Hepatocyte (in vitro differentiated cells): ENCODE measurements around the gene SPG11. TPM values are rescaled to one million over a fixed set of nuclear protein-coding genes. Genes with fewer than 3 reads are reported as not detected.
"Not testable (repeated sequence)": the region's sequence is repeated elsewhere in the genome, so short reads cannot be mapped to it uniquely, and the experiment has no call there.

Source experiments
- DNase-seq: peaks from one replicate; pipeline ENCODE4 v3.0.0-alpha.2; 2016; ENCODE audit warnings: low spot score
- H2AFZ ChIP-seq: fragments of 200-600 bp; sonication (generic); 2 replicates; pipeline ENCODE4 v1.6.0; 2016; ENCODE audit warnings: antibody characterized with exemption, mild to moderate bottlenecking
- H3K27ac ChIP-seq: fragments of 200-600 bp; sonication (generic); 2 replicates; pipeline ENCODE4 v1.5.1; 2016; ENCODE audit warnings: mild to moderate bottlenecking
- H3K27me3 ChIP-seq: fragments of 200-600 bp; sonication (generic); 2 replicates; pipeline ENCODE4 v1.6.1; 2016
- H3K36me3 ChIP-seq: fragments of 200-600 bp; sonication (generic); replicated peaks from 2 replicates; pipeline ENCODE4 v1.5.1; 2016; ENCODE audit warnings: low read depth; ENCODE audit not compliant: insufficient read depth
- H3K4me1 ChIP-seq: fragments of 200-600 bp; sonication (generic); 2 replicates; pipeline ENCODE4 v1.5.1; 2016; ENCODE audit warnings: mild to moderate bottlenecking, moderate library complexity; ENCODE audit not compliant: insufficient read depth
- H3K4me2 ChIP-seq: fragments of 200-600 bp; sonication (generic); 2 replicates; pipeline ENCODE4 v1.6.0; 2016
- H3K4me3 ChIP-seq: fragments of 200-600 bp; sonication (generic); 2 replicates; pipeline ENCODE4 v1.5.1; 2016; ENCODE audit warnings: mild to moderate bottlenecking
- H3K79me2 ChIP-seq: fragments of 200-600 bp; sonication (generic); 2 replicates; pipeline ENCODE4 v1.6.0; 2017; ENCODE audit warnings: mild to moderate bottlenecking
- H3K9me2 ChIP-seq: fragments of 200-600 bp; sonication (generic); replicated peaks from 2 replicates; pipeline ENCODE4 v1.6.0; 2017; ENCODE audit warnings: mild to moderate bottlenecking; ENCODE audit not compliant: insufficient read depth
- H3K9me3 ChIP-seq: fragments of 200-600 bp; sonication (generic); 2 replicates; pipeline ENCODE4 v1.5.1; 2016; ENCODE audit warnings: low read depth, mild to moderate bottlenecking
- H4K20me1 ChIP-seq: fragments of 200-600 bp; sonication (generic); 2 replicates; pipeline ENCODE4 v1.6.0; 2016; ENCODE audit warnings: mild to moderate bottlenecking; ENCODE audit not compliant: insufficient read depth, poor library complexity, severe bottlenecking
- CTCF ChIP-seq: fragments of 200-600 bp; sonication (generic); IDR thresholded peaks from 2 replicates; pipeline ENCODE4 v1.5.1; 2016; ENCODE audit warnings: antibody characterized with exemption, mild to moderate bottlenecking; ENCODE audit not compliant: poor library complexity
- EZH2 ChIP-seq: fragments of 200-600 bp; sonication (generic); IDR thresholded peaks from 2 replicates; pipeline ENCODE4 v1.6.1; 2016; ENCODE audit warnings: antibody characterized with exemption, mild to moderate bottlenecking, borderline replicate concordance
- EZH2phosphoT487 ChIP-seq: fragments of 200-600 bp; sonication (generic); IDR thresholded peaks from one replicate; pipeline ENCODE4 v1.6.1; 2018; ENCODE audit warnings: antibody characterized with exemption, mild to moderate bottlenecking, low read depth, moderate library complexity; ENCODE audit not compliant: unreplicated experiment, severe bottlenecking
- WGBS: methylation state at CpG from one replicate; pipeline ENCODE4 v1.1.6; 2016; ENCODE audit warnings: low lambda C conversion rate; ENCODE audit errors: missing lambda C conversion rate; 5-methylcytosine and 5-hydroxymethylcytosine counted together
- polyA plus RNA-seq: library from polyadenylated mRNA; unstranded; fragments of >200 nt; fragmentation: Nextera tagmentation; extraction: Ambion mirVana; gene quantifications from 2 replicates; pipeline ENCODE4 v1.2.1, GENCODE V29; 2016
- total RNA-seq: library from RNA; depleted of rRNA; stranded (reverse); fragments of >200 nt; gene quantifications from 2 replicates; pipeline ENCODE4 v1.2.3, GENCODE V29; 2014

The SPG11 gene
- total and polyA plus RNA-seq, 2 experiments from 2014 or later: 28.2 to 70.3 TPM

- peak overlapping the region; percentile 99 for H3K27ac ChIP-seq
- no peaks in the 10 kb centered on the region for H4K20me1 ChIP-seq
- WGBS: 96% methylated on average over 8 of the region's 8 CpGs
- H3K4me2 ChIP-seq: peak overlapping the region; percentile 90
- TF ChIP-seq CTCF (no peak), EZH2 (no peak)
- H3K9me3 ChIP-seq: no peaks in the 10 kb centered on the region
- H3K79me2 ChIP-seq: peaks cover 44% of the 10 kb centered on the region
- H3K27me3 ChIP-seq: no peaks in the 10 kb centered on the region
- H3K4me1 ChIP-seq: peaks cover 19% of the 10 kb centered on the region
- H3K4me3 ChIP-seq: no peak overlapping the region
- no peak overlapping the region for H2AFZ ChIP-seq
- DNase-seq: no peak
- H3K36me3 ChIP-seq: no peaks in the 10 kb centered on the region
- no peaks in the 10 kb centered on the region for H3K9me2 ChIP-seq
These were observed 128.4 kb downstream of the SPG11 start for GRCh38 chr15:44535092-44535491.

GRCh38 chr15:44532689-44533088 is 130.8 kb downstream of the SPG11 start:
- Histone ChIP-seq H3K4me1 (peaks cover 9% of the 10 kb centered on the region), H3K4me2 (no peak overlapping the region), H3K4me3 (no peak overlapping the region), H3K79me2 (peaks cover 20% of the 10 kb centered on the region), H3K9me3 (no peaks in the 10 kb centered on the region), H3K27ac (no peak overlapping the region), H2AFZ (no peak overlapping the region), H3K27me3 (no peaks in the 10 kb centered on the region), H3K36me3 (no peaks in the 10 kb centered on the region), H3K9me2 (no peaks in the 10 kb centered on the region), H4K20me1 (no peaks in the 10 kb centered on the region)
- WGBS: 97% methylated on average over 3 of the region's 3 CpGs
- TF ChIP-seq EZH2phosphoT487 (no peak), CTCF (no peak), EZH2 (no peak)
- no peak for DNase-seq

GRCh38 chr15:44532275-44532674 is 131.2 kb downstream of the SPG11 start:
- peaks cover 16% of the 10 kb centered on the region for H3K79me2 ChIP-seq
- not testable (repeated sequence) for H3K4me3 ChIP-seq, H2AFZ ChIP-seq, H3K9me2 ChIP-seq, H3K27me3 ChIP-seq, H3K27ac ChIP-seq, H3K4me1 ChIP-seq, H3K9me3 ChIP-seq, H3K4me2 ChIP-seq, DNase-seq, H3K36me3 ChIP-seq, H4K20me1 ChIP-seq
- 93% methylated on average over 5 of the region's 5 CpGs for WGBS

GRCh38 chr15:44530653-44531052 is 132.8 kb downstream of the SPG11 start:
- no peak overlapping the region for H3K27ac ChIP-seq
- H3K9me3 ChIP-seq: no peaks in the 10 kb centered on the region
- DNase-seq: no peak
- 93% methylated on average over 3 of the region's 3 CpGs for WGBS
- H3K9me2 ChIP-seq: no peaks in the 10 kb centered on the region
- no peaks in the 10 kb centered on the region for H3K36me3 ChIP-seq
- no peaks in the 10 kb centered on the region for H3K27me3 ChIP-seq
- no peak overlapping the region for H2AFZ ChIP-seq
- H3K4me2 ChIP-seq: no peak overlapping the region
- TF ChIP-seq EZH2: no peak
- TF ChIP-seq EZH2phosphoT487: no peak
- no peak for TF ChIP-seq CTCF
- no peak overlapping the region for H3K4me3 ChIP-seq
- peaks cover 14% of the 10 kb centered on the region for H3K79me2 ChIP-seq
- no peaks in the 10 kb centered on the region for H4K20me1 ChIP-seq
- H3K4me1 ChIP-seq: peaks cover 6% of the 10 kb centered on the region
